SW 1271 (cell line): Measurements from ENCODE around the gene APRT.

ENCODE experiments used
- DNase-seq, 2 experiments: peaks; one replicate each; lab custom pipeline; 2025; lab: John Stamatoyannopoulos, UW

APRT gene

GRCh38 chr16:88787579-88788314 is 24.0 kb downstream of the APRT start:
- no peak for DNase-seq

- DNase-seq: peak in 1 of 2 experiments; percentile 32
Measured at GRCh38 chr16:88785106-88785924, 26.4 kb downstream of the APRT start, which contains the start of gene PIEZO1. Gene PIEZO1, minus strand, starts transcription at chr16:88785220. Its CDS starts 256 bp downstream, at chr16:88784964.

- DNase-seq: no peak
Measured at GRCh38 chr16:88784856-88785105, 26.9 kb downstream of the APRT start.

- DNase-seq: peak in 1 of 2 experiments; percentile 54
Measured at GRCh38 chr16:88784074-88784855, 27.5 kb downstream of the APRT start.

GRCh38 chr16:88783391-88784073 is 28.2 kb downstream of the APRT start:
- peak in 1 of 2 experiments; percentile 20 for DNase-seq

GRCh38 chr16:88782454-88783390 is 29.0 kb downstream of the APRT start:
- DNase-seq: no peak

- no peak for DNase-seq
Measured at GRCh38 chr16:88781140-88782077, 30.3 kb downstream of the APRT start.

- DNase-seq: no peak
Measured at GRCh38 chr16:88780142-88781062, 31.3 kb downstream of the APRT start.

GRCh38 chr16:88779406-88780141 is 32.2 kb downstream of the APRT start:
- no peak for DNase-seq

- no peak for DNase-seq
Measured at GRCh38 chr16:88778541-88779065, 33.1 kb downstream of the APRT start.

GRCh38 chr16:88778271-88778525 is 33.5 kb downstream of the APRT start:
- DNase-seq: no peak

GRCh38 chr16:88777471-88778270 is 34.1 kb downstream of the APRT start:
- no peak for DNase-seq

- DNase-seq: no peak
Measured at GRCh38 chr16:88775825-88776224, 35.9 kb downstream of the APRT start.

GRCh38 chr16:88774544-88775393 is 37.0 kb downstream of the APRT start:
- DNase-seq: no peak

- peak in 1 of 2 experiments; percentile 28 for DNase-seq
Measured at GRCh38 chr16:88773812-88774291, 37.9 kb downstream of the APRT start.
